Measurements from ENCODE around the gene MFNG. TPM values are rescaled to one million over a fixed set of nuclear protein-coding genes. Genes with fewer than 3 reads are reported as not detected.

The MFNG gene
- total RNA-seq, 1 experiment from 2014 or later: 3.3 TPM

DNA sequence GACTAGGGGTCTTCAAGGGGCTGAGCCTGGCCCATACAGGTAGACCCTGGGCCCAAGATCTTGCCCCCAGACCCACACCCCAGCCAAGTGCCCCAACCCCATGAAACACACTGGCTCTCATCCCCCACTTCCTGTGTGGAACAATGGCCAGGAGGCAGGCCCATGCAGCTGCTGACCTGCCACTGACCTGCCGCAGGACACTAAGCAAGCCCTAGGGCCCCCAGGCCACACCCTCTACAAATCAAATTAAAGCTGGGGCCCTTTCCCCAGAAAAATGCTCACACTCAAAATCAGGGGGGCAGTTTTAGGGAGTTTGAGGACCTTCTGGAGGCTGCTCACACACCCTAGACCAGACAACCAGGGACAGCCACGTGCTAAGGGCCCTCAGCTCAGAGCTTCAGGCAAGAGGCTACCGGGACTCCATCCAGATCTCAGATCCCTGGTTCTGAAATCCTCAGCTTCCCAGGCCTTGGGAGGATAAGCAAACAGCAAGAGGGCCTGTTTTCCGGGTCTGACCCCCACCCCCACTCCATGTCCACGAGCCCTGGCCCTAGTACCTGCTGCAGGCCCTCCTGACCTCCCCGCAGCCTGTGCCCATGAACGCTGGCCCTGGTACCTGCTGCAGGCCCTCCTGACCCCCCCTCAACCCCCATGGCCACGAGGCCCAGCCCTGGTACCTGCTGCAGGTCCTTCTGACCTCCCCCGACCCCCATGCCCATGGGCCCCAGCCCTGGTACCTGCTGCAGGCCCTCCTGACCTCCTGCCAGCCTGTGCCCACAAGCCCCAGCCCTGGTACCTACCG lies 23.1 kb upstream of the MFNG start:
- no peak for DNase-seq
- no peak overlapping the region for H3K14ac ChIP-seq (ENCODE audit: insufficient read depth, low read length)
- no peak overlapping the region for H2AFZ ChIP-seq (ENCODE audit: low read length)
- no peak overlapping the region for H4K91ac ChIP-seq (ENCODE audit: insufficient read length, low read depth, low read length)
- H3K56ac ChIP-seq (ENCODE audit: insufficient read length, low read depth, low read length): no peak overlapping the region
- H4K20me1 ChIP-seq (ENCODE audit: control insufficient read depth, insufficient read depth, insufficient read length): no peaks in the 10 kb centered on the region
- no peak overlapping the region for H2BK15ac ChIP-seq (ENCODE audit: low read depth, low read length)
- WGBS (ENCODE audit: extremely low coverage, insufficient read length, low lambda C conversion rate): no CpG with 5 or more reads among the region's 10 CpGs
- H3T11ph ChIP-seq (ENCODE audit: low read length): no peak overlapping the region
- no peaks in the 10 kb centered on the region for H3K9me3 ChIP-seq (ENCODE audit: control insufficient read depth, low read depth, low read length)
- no peak overlapping the region for H2BK120ac ChIP-seq (ENCODE audit: low read depth, low read length, poor library complexity, severe bottlenecking)
- no peak overlapping the region for H3K4me3 Mint-ChIP-seq
- H2BK20ac ChIP-seq (ENCODE audit: low read depth, low read length, poor library complexity, severe bottlenecking): no peak overlapping the region
- H3K79me2 ChIP-seq (ENCODE audit: insufficient read depth, low read length): no peaks in the 10 kb centered on the region
- H4K8ac ChIP-seq (replicated peaks; ENCODE audit: insufficient read length, low read depth, low read length): no peak overlapping the region
- H3K9ac ChIP-seq (ENCODE audit: extremely low read depth, insufficient read length, low read length): no peak overlapping the region
- H3K27ac Mint-ChIP-seq: peak overlapping the region in 1 of 3 experiments; percentile 34; a peak in 1 of 7 replicates
- peaks cover 9 to 16% of the 10 kb centered on the region in 2 experiments for H3K4me1 Mint-ChIP-seq
- no peaks in the 10 kb centered on the region for H3K79me1 ChIP-seq (ENCODE audit: insufficient read depth, low read depth, low read length, poor library complexity, severe bottlenecking)
- no peak overlapping the region for H3K23ac ChIP-seq (ENCODE audit: insufficient read length, low read depth, low read length)
- no peaks in the 10 kb centered on the region for H3K4me1 ChIP-seq (ENCODE audit: insufficient read depth, low read length)
- no peak overlapping the region for H2BK12ac ChIP-seq (ENCODE audit: insufficient read length, low read depth, low read length)
- no peaks in the 10 kb centered on the region for H3K23me2 ChIP-seq (ENCODE audit: insufficient read length, low read depth, low read length, poor library complexity, severe bottlenecking)
- H3K27ac ChIP-seq (ENCODE audit: insufficient read length, low read depth, low read length): no peak overlapping the region
- no peaks in the 10 kb centered on the region; a peak in 2 of 5 replicates for H3K9me3 Mint-ChIP-seq
- H3K36me3 Mint-ChIP-seq (ENCODE audit: insufficient read depth in 1 of 3, low read depth in 3 of 3): peaks cover 0 to 16% (median 11%) of the 10 kb centered on the region in 3 experiments; a peak in 3 of 7 replicates
- no peak overlapping the region for H4K5ac ChIP-seq (ENCODE audit: insufficient read length, low read depth, low read length)
- no peak overlapping the region for H3K4ac ChIP-seq (ENCODE audit: low read depth, low read length)
- H3K27me3 ChIP-seq (ENCODE audit: insufficient read depth, low read length): no peaks in the 10 kb centered on the region
- H3K27me3 Mint-ChIP-seq (ENCODE audit: low read depth): no peaks in the 10 kb centered on the region
- TF ChIP-seq, protein P1, sequence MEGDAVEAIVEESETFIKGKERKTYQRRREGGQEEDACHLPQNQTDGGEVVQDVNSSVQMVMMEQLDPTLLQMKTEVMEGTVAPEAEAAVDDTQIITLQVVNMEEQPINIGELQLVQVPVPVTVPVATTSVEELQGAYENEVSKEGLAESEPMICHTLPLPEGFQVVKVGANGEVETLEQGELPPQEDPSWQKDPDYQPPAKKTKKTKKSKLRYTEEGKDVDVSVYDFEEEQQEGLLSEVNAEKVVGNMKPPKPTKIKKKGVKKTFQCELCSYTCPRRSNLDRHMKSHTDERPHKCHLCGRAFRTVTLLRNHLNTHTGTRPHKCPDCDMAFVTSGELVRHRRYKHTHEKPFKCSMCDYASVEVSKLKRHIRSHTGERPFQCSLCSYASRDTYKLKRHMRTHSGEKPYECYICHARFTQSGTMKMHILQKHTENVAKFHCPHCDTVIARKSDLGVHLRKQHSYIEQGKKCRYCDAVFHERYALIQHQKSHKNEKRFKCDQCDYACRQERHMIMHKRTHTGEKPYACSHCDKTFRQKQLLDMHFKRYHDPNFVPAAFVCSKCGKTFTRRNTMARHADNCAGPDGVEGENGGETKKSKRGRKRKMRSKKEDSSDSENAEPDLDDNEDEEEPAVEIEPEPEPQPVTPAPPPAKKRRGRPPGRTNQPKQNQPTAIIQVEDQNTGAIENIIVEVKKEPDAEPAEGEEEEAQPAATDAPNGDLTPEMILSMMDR (conservative IDR thresholded peaks at IDR 0.05): no peak
- no peak overlapping the region for H3K4me2 ChIP-seq (ENCODE audit: insufficient read depth, insufficient read length, low read length)
- H2BK5ac ChIP-seq (ENCODE audit: insufficient read length, low read length): no peak overlapping the region
- no peak overlapping the region for H2AK5ac ChIP-seq (ENCODE audit: insufficient read length, low read length)
- H3K18ac ChIP-seq (ENCODE audit: insufficient read length, low read depth, low read length): no peak overlapping the region

Data from H9 (cell line).